ENCODE measurements around the gene HID1.

GRCh38 chr17:74907012-74907411 lies 65.5 kb downstream of the HID1 start:
- TF ChIP-seq ZNF8 (CRISPR knock-in tag; IDR thresholded peaks at IDR 0.05): no peak
- TF ChIP-seq ARNTL (CRISPR knock-in tag; IDR thresholded peaks at IDR 0.05; ENCODE audit: borderline replicate concordance, low read depth): no peak

All from SK-N-SH treated with all-trans-retinoic acid at 6 μM for 48 hours (cell line).